Skin of body (tissue), 3 donors: Measurements from ENCODE around the gene NUTM2D. TPM values are rescaled to one million over a fixed set of nuclear protein-coding genes. Genes with fewer than 3 reads are reported as not detected.
"Not testable (repeated sequence)": the region's sequence is repeated elsewhere in the genome, so short reads cannot be mapped to it uniquely, and the experiment has no call there.

Experiments
- DNase-seq: peaks from one replicate; lab custom pipeline; 2025; lab: John Stamatoyannopoulos, UW
- small RNA-seq: library from RNA; depleted of rRNA; stranded (forward); fragments of <200 nt; gene quantifications from one replicate; pipeline ENCODE3, GENCODE V24; 2014; ENCODE audit warnings: low replicate concordance
- total RNA-seq: library from RNA; depleted of rRNA; stranded (reverse); fragments of >200 nt; gene quantifications from one replicate; pipeline ENCODE4 v1.2.3, GENCODE V29; 2014

The NUTM2D gene
- total RNA-seq, 1 donor from 2014 or later = 2.8 TPM

DNA sequence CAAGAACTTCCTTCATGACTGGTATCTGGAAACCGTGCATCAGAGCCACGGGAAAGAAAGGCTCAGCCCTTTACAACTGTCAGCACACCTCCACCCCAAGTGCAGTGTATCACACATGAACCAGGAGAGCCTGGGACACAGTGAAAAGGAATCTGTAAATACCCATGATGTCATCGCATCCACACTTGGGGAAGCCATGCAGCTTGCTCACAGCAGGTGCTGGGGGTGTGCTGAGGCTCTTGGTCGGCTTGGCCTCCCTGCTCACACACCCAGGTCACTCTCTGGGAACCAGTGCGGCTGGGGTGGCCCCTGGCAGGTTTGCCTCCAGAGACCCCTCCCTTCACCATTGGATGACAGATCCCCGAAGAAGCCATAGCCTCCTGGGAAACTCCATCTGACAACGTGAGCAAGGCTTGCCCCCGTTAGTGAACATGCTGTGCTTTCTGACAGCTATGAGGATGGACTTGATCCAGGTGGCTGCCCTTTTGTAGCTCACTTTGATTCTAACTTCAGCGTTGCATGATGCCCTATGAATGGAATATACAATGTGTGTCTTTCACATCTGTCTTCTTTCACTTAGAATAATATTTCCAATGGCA lies 12.1 kb downstream of the NUTM2D start:
- DNase-seq = not testable (repeated sequence)

DNA sequence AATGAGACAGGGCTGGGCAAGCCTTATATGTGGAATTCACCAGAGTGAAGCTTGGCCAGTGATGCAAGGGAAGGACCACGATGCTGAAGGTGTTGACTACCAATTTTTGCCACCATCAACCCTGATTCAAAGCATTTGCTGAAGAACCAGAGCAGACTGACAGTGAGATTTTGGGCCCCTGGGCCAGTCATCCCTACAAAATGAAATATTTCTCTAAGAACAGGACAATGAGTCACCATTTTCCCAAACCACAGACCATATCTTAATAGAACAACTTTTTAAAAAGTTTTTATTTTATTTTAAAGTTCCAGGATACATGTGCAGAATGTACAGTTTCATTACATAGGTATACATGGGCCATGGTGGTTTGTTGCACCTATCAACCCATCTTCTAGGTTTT lies 16.5 kb downstream of the NUTM2D start:
- DNase-seq = not testable (repeated sequence)

DNA sequence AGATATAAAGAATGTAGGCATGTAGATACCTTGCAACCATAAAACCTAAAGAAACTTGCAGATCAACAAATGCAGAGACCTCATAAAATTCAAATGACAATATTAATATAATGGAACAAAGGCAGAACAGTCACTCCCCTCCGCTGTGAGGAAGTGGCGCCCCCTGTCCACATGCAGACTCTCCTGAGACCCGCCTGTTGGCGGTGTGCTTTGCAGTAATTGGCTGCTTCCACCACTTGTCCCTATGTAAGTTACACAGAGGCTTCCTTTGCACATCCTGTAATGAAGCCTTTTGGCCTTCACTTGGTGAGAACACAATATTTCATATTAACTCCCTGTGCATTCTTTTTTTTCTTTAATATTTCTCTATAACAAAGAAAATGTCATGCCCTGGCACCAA lies 21.6 kb downstream of the NUTM2D start:
- not testable (repeated sequence) for DNase-seq

DNA sequence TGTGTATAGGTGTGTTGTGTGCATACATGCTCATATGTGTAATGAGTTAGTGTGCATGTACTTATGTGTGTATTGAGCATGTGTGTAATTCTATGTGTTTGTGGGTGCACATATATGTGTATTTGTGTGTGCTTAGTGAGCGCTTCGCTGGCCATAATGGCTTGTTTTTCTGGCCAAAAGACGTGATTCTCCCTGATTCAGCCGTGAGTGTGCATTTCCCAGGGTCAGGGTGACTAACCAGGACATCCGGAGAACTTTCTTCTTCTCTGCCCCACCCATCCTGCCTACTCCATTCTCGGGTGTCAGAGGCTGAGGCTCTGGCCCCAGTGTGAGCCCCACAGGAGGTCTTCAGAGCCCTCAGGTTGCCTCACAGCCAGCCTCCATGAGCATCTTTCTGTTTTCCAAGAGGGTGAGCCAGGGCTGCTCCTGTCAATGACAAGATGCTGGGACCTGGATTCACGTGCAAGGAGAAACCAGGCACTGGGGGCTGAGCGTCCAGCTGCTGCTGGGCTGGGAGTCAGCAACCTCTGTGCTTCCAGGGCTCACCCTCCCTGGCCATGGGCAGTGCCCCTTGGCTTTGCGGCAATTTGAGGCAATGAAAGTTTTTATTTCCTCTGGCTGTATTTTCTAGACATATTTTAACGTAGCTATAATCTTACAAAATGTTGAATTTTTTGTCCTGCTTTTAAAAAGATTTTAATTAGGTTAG lies 25.8 kb downstream of the NUTM2D start:
- not testable (repeated sequence) for DNase-seq

DNA sequence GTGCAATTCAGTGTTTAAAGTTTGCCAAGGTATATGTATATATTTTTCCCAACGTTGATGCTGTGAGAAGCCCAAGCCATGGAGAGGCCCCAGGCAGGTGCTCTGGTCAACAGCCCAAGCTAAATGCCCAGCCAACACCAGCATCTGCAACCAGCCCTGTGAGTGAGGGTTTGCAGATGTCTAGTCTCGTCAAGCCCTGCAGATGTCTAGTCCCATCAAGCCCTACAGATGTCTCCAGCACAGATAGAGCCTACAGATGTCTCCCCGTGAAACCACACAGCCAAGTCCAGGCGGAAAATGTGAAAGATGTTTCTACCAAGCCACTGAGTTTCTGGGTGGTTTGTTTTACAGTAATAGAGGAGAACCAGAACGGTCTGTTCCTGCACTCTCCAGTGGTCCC lies 26.7 kb downstream of the NUTM2D start:
- not testable (repeated sequence) for DNase-seq

DNA sequence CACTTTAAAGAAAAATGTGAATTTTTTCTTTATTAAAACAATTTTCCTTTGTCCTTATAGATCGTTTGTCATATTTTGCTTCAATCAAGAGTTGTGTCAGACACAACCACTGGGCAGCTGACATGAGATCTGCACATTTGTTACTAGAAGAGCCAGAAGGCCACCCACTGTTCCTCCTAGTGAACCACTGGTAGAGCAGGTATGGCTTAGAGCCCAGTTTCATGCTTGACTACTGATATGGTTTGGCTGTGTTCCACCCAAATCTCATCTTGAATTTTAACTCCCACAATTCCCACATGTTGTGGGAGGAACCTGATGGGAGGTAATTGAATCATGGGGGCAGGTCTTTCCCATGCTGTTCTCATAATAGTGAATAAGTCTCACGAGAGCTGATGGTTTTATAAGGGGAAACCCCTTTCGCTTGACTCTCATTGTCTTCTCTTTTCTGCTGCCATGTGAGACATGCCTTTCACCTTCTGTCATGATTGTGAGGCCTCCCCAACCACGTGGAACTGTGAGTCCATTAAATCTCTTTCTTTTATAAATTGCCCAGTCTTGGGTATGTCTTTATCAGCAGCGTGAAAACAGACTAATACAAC lies 28.3 kb downstream of the NUTM2D start:
- DNase-seq = not testable (repeated sequence)

DNA sequence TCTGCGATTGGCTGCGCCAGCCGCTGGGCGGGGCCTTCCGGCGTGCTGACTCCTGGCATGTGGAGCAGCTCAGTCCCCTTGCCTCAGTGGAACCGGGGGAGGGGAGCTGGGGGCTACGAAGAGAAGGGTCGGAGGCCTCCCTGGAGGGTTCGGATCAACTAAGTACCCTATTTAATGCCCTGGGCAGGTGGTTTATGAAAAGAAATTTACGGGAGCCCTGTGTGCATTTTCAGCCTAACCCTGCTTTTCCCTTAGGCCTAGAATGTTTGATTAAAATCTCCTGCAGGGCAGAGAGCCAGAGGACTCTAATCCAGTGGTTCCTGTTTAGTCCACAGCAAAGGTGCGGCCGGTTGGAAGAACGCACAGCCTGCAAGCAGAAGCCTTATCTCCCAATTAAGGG lies 33.8 kb downstream of the NUTM2D start:
- not testable (repeated sequence) for DNase-seq

DNA sequence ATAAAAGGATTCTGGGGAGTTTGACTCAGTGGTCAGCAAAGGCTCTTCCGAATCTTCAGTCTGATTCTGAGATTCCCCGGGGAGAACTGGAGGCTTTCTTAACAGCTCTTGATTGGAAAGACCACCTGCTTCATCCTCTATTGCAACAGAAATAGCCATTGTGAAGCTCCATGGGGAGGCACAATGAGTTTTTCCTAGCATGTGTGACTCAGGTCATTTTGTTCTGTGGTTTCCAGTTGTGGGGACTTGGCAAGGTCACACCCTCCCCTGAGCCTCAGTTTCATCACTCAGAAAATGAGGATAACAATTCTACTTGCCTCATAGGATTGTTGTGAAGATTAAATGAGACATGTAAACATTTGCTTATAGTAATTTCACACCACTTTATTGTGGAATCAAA lies 38.7 kb downstream of the NUTM2D start:
- DNase-seq = not testable (repeated sequence)

DNA sequence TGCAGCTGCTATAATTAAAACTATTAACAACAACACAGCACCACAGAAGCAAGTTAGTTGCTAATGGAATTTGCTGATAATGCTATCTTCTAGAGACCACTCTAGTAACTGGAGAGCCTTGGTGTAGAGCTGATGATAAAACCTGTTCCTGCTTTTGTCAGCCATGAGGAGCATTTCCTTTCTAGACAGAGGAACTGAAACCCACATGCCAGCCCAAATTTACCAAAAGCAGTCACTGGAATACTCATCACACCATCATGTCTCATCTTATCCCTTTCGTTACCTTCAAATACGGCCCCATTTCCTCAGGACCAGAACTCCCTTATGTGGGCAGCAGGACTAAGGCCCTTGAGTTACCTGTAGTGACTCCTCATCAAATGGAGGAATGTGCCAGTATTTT lies 40.9 kb downstream of the NUTM2D start:
- not testable (repeated sequence) for DNase-seq

DNA sequence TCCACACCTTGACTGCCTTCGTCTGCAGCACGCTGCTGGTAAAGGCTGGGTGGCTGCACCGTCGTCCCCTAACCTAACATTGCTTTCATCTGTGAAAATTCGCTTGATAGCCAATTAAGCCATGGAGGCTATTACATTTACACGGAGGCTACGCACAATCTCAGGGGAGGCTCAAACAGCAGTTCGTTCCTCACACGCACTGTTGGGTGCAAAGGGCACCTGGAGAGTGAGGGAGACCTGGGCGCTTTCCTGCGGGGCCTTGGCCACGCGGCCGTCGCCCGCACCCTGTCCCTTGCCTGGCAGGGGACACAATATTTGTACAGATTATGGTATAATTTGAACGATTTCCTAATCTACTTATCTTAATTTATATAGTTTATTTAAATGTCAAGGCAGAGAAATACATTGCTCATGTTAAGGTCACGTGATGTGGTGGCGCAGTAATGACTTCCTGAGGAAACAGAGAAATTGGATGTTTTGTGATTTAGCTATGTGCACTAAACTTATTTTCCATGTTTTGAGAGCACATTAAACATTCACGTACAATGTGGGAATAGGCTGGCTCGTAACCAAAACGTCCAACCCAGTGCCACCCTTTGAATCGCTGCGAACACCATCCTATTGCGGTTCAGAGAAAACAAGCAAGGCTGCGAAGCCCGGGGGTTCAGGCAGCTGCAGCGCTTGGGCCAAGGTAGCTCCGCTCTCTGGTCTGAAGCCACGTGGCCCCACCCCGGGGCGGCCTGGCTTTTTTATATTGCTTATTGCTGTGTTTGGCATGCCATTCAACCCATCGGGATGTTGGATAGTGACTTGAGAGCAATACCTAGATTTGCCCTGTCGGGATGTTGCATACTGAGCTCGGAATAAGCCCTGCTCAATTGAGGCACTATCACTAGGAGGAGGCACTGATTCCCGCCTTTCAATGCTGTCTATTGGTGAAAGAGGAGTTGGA lies 50.2 kb downstream of the NUTM2D start:
- DNase-seq = not testable (repeated sequence)

DNA sequence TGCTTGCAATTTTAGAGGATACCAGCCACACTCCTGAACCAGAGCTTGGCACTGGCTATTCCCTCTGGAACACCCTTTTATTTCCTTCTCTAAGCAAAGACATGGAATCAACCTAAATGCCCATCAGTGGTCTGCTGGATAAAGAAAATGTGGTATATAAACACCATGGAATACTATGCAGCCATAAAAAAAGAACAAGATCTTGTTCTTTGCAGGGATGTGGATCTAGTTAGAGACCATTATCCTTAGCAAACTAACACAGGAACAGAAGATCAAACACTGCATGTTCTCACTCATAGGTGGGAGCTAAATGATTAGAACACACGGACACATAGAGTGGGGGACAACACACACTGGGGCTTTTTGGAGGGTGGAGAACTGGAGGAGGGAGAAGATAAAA lies 56.4 kb downstream of the NUTM2D start:
- DNase-seq = not testable (repeated sequence)

Small RNA genes lying within 50 kb of the gene (small RNA-seq; reads per million reads assigned to genes)
- not detected for gene AL355334.1

Other genes with a start within 250 kb of the NUTM2D start
- gene NUTM2A, start 132.3 kb upstream of the NUTM2D start, total RNA-seq = 0.59 TPM
- 15.6 TPM for gene MINPP1, start 147.1 kb downstream of the NUTM2D start, total RNA-seq